HUES64 (cell line): ENCODE data around the gene WWOX.

Experiments used
- H3K27ac ChIP-seq: 2 replicates; pipeline ENCODE4 v1.7.0; 2013; ENCODE audit warnings: low read depth, low read length, inconsistent platforms
- H3K27me3 ChIP-seq: 2 replicates; pipeline ENCODE4 v1.6.1; 2013; ENCODE audit warnings: mild to moderate bottlenecking, low read length; ENCODE audit not compliant: insufficient read depth
- H3K36me3 ChIP-seq: 2 replicates; pipeline ENCODE4 v1.6.1; 2013; ENCODE audit warnings: mild to moderate bottlenecking, low read length; ENCODE audit not compliant: insufficient read depth
- H3K4me1 ChIP-seq: 2 replicates; pipeline ENCODE4 v1.6.1; 2013; ENCODE audit warnings: mild to moderate bottlenecking, low read length, moderate library complexity; ENCODE audit not compliant: insufficient read depth
- H3K4me3 ChIP-seq: 2 replicates; pipeline ENCODE4 v1.5.1; 2013; ENCODE audit warnings: mild to moderate bottlenecking, low read length, moderate library complexity
- H3K9ac ChIP-seq: 2 replicates; pipeline ENCODE4 v1.6.1; 2013; ENCODE audit warnings: mild to moderate bottlenecking, low read depth, low read length
- H3K9me3 ChIP-seq: 2 replicates; pipeline ENCODE4 v1.6.1; 2013; ENCODE audit warnings: low read depth, low read length; ENCODE audit not compliant: insufficient read depth
- WGBS: fragments of 150-250, 120-280 bp; methylation state at CpG from one replicate; pipeline ENCODE4 v1.1.7; 2013; ENCODE audit warnings: missing lambda C conversion rate; 5-methylcytosine and 5-hydroxymethylcytosine counted together

WWOX gene

GRCh38 chr16:78146807-78147206 lies 47.4 kb downstream of the WWOX start:
- H3K27me3 ChIP-seq = no peaks in the 10 kb centered on the region
- no peak overlapping the region for H3K4me3 ChIP-seq
- H3K4me1 ChIP-seq = no peaks in the 10 kb centered on the region
- H3K36me3 ChIP-seq = no peaks in the 10 kb centered on the region
- no peaks in the 10 kb centered on the region for H3K9me3 ChIP-seq
- 89% methylated on average over 5 of the region's 5 CpGs for WGBS
- H3K27ac ChIP-seq = no peak overlapping the region
- H3K9ac ChIP-seq = no peak overlapping the region

- H3K27me3 ChIP-seq = no peaks in the 10 kb centered on the region
- no peak overlapping the region for H3K27ac ChIP-seq
- 94% methylated on average over 10 of the region's 10 CpGs for WGBS
- H3K9me3 ChIP-seq = no peaks in the 10 kb centered on the region
- no peaks in the 10 kb centered on the region for H3K4me1 ChIP-seq
- no peaks in the 10 kb centered on the region for H3K36me3 ChIP-seq
- H3K9ac ChIP-seq = no peak overlapping the region
- no peak overlapping the region for H3K4me3 ChIP-seq
Observed at GRCh38 chr16:78147911-78148401, 48.5 kb downstream of the WWOX start.

GRCh38 chr16:78150233-78150632 lies 50.8 kb downstream of the WWOX start:
- Histone ChIP-seq H3K27ac (no peak overlapping the region), H3K27me3 (no peaks in the 10 kb centered on the region), H3K36me3 (no peaks in the 10 kb centered on the region), H3K4me1 (no peaks in the 10 kb centered on the region), H3K9ac (no peak overlapping the region), H3K9me3 (no peaks in the 10 kb centered on the region), H3K4me3 (no peak overlapping the region)
- WGBS = 87% methylated on average over 6 of the region's 6 CpGs

- Histone ChIP-seq H3K4me3 (no peak overlapping the region), H3K9me3 (no peaks in the 10 kb centered on the region), H3K27ac (no peak overlapping the region), H3K4me1 (no peaks in the 10 kb centered on the region), H3K27me3 (no peaks in the 10 kb centered on the region), H3K36me3 (no peaks in the 10 kb centered on the region), H3K9ac (no peak overlapping the region)
- 78% methylated on average over 5 of the region's 5 CpGs for WGBS
Observed at GRCh38 chr16:78154729-78155461, 55.4 kb downstream of the WWOX start.

- no peaks in the 10 kb centered on the region for H3K4me1 ChIP-seq
- H3K9ac ChIP-seq = no peak overlapping the region
- no peaks in the 10 kb centered on the region for H3K36me3 ChIP-seq
- H3K27ac ChIP-seq = no peak overlapping the region
- 97% methylated on average over 5 of the region's 7 CpGs for WGBS
- H3K4me3 ChIP-seq = no peak overlapping the region
- no peaks in the 10 kb centered on the region for H3K27me3 ChIP-seq
- H3K9me3 ChIP-seq = peaks cover 6% of the 10 kb centered on the region; the same call in 1 of the 2 replicates
Observed at GRCh38 chr16:78155791-78156345, 56.4 kb downstream of the WWOX start.

- 93% methylated on average over 4 of the region's 5 CpGs for WGBS
- no peak overlapping the region for H3K27ac ChIP-seq
- H3K36me3 ChIP-seq = no peaks in the 10 kb centered on the region
- no peaks in the 10 kb centered on the region for H3K27me3 ChIP-seq
- H3K4me3 ChIP-seq = no peak overlapping the region
- H3K9me3 ChIP-seq = peaks cover 11% of the 10 kb centered on the region; the same call in 1 of the 2 replicates
- no peaks in the 10 kb centered on the region for H3K4me1 ChIP-seq
- no peak overlapping the region for H3K9ac ChIP-seq
Observed at GRCh38 chr16:78161023-78161729, 61.7 kb downstream of the WWOX start.

GRCh38 chr16:78163772-78164670 lies 64.6 kb downstream of the WWOX start:
- H3K9me3 ChIP-seq = peaks cover 11% of the 10 kb centered on the region; the same call in 1 of the 2 replicates
- no peaks in the 10 kb centered on the region for H3K27me3 ChIP-seq
- no peaks in the 10 kb centered on the region for H3K36me3 ChIP-seq
- H3K9ac ChIP-seq = no peak overlapping the region
- WGBS = 97% methylated on average over 10 of the region's 12 CpGs
- no peaks in the 10 kb centered on the region for H3K4me1 ChIP-seq
- no peak overlapping the region for H3K4me3 ChIP-seq
- no peak overlapping the region for H3K27ac ChIP-seq

GRCh38 chr16:78170494-78170933 lies 71.1 kb downstream of the WWOX start:
- H3K9me3 ChIP-seq = no peaks in the 10 kb centered on the region
- H3K36me3 ChIP-seq = no peaks in the 10 kb centered on the region
- H3K27ac ChIP-seq = no peak overlapping the region
- H3K9ac ChIP-seq = no peak overlapping the region
- no peak overlapping the region for H3K4me3 ChIP-seq
- WGBS = 91% methylated on average over 2 of the region's 2 CpGs
- H3K27me3 ChIP-seq = no peaks in the 10 kb centered on the region
- H3K4me1 ChIP-seq = no peaks in the 10 kb centered on the region

GRCh38 chr16:78175287-78175686 lies 75.8 kb downstream of the WWOX start:
- Histone ChIP-seq H3K27me3 (no peaks in the 10 kb centered on the region), H3K9me3 (no peaks in the 10 kb centered on the region), H3K4me3 (no peak overlapping the region), H3K36me3 (no peaks in the 10 kb centered on the region), H3K9ac (no peak overlapping the region), H3K27ac (no peak overlapping the region), H3K4me1 (no peaks in the 10 kb centered on the region)
- WGBS = 77% methylated on average over 3 of the region's 3 CpGs

- H3K36me3 ChIP-seq = no peaks in the 10 kb centered on the region
- no peaks in the 10 kb centered on the region for H3K27me3 ChIP-seq
- WGBS = 94% methylated on average over 5 of the region's 5 CpGs
- no peak overlapping the region for H3K27ac ChIP-seq
- no peak overlapping the region for H3K9ac ChIP-seq
- H3K4me3 ChIP-seq = no peak overlapping the region
- no peaks in the 10 kb centered on the region for H3K4me1 ChIP-seq
- H3K9me3 ChIP-seq = no peaks in the 10 kb centered on the region
Observed at GRCh38 chr16:78176435-78176834, 77.0 kb downstream of the WWOX start.
